K562 (cell line): ENCODE measurements around the gene OCA2. TPM values are rescaled to one million over a fixed set of nuclear protein-coding genes. Genes with fewer than 3 reads are reported as not detected.

Source experiments
- ATAC-seq: fragments of 200-7000 bp; cut with Tn5 transposase; 3 replicates; pipeline ENCODE4 v1.9.1; 2020; ENCODE audit warnings: moderate library complexity
- BruUV-seq: library from RNA; stranded (reverse); fragments of 400-500 nt; replicated peaks from 2 replicates; lab custom pipeline; 2021; lab: Mats Ljungman, UMichigan
- CTCF ChIA-PET: fragments of 300-600 bp; formaldehyde crosslinking; extraction: SDS; loops from one replicate; lab custom pipeline; 2021; ENCODE audit warnings: low intra/inter-chr PET ratio; lab: Yijun Ruan, JAX
- POLR2A ChIA-PET: fragments of 300-600, 350-650 bp; sonication (Branson Sonifier 250); formaldehyde crosslinking; extraction: SDS; loops from one replicate; lab custom pipeline; 2021; ENCODE audit warnings: antibody characterized with exemption, inconsistent platforms; lab: Yijun Ruan, JAX
- DNase-seq, 4 experiments: peaks; one replicate each; pipeline versions ENCODE4 v3.0.0 to v3.0.0-alpha.2; 2011 to 2018; ENCODE audit warnings: low spot score in 3 of 4, mixed read lengths in 3 of 4; ENCODE audit errors: extremely low read depth in 1 of 4
- FAIRE-seq: peaks from 2 replicates; lab custom pipeline; 2011; peaks lifted over from hg19 to GRCh38; lab: Jason Lieb, UNC
- H2AFZ ChIP-seq: 2 replicates; pipeline ENCODE4 v1.6.0; 2011; ENCODE audit warnings: low read depth, low read length, control low read depth, inconsistent platforms
- H3K27ac ChIP-seq: fragments of 200-600 bp; 3 replicates; pipeline ENCODE4 v1.8.0; 2011; ENCODE audit warnings: low read depth, mild to moderate bottlenecking, control low read depth, inconsistent platforms, low read length, moderate library complexity, mixed read lengths; ENCODE audit errors: extremely low read depth
- H3K27me3 ChIP-seq, 2 experiments: fragments of 300-600 bp in 1 of 2; 2 replicates in 1 of 2; 3 replicates in 1 of 2; pipeline versions ENCODE4 v1.6.0 to v1.8.0; 2011; ENCODE audit warnings: inconsistent platforms in 2 of 2, low read length in 2 of 2, mild to moderate bottlenecking in 1 of 2, mixed read lengths in 1 of 2, moderate library complexity in 1 of 2; ENCODE audit not compliant: control insufficient read depth in 2 of 2, insufficient read depth in 2 of 2
- H3K36me3 ChIP-seq: fragments of 300-600 bp; 3 replicates; pipeline ENCODE4 v1.8.0; 2011; ENCODE audit warnings: mild to moderate bottlenecking, low read length, inconsistent platforms; ENCODE audit not compliant: control insufficient read depth, insufficient read depth
- H3K4me1 ChIP-seq, 2 experiments: fragments of 200-600 bp in 1 of 2; replicated peaks in 1 of 2; 2 replicates in 1 of 2; 3 replicates in 1 of 2; pipeline versions ENCODE4 v1.5.1 to v1.8.0; 2011; ENCODE audit warnings: inconsistent platforms in 2 of 2, low read length in 2 of 2, mild to moderate bottlenecking in 1 of 2, mixed read lengths in 1 of 2, moderate library complexity in 1 of 2; ENCODE audit not compliant: control insufficient read depth in 2 of 2, insufficient read depth in 2 of 2
- H3K4me2 ChIP-seq: 2 replicates; pipeline ENCODE4 v1.6.1; 2011; ENCODE audit warnings: low read length, control low read depth, inconsistent platforms, mixed read lengths; ENCODE audit not compliant: insufficient read depth
- H3K4me3 ChIP-seq: fragments of 200-600 bp; sonication (generic), shearing (Covaris generic); 2 replicates; pipeline ENCODE4 v1.5.1; 2016; ENCODE audit warnings: control low read depth, inconsistent platforms
- H3K79me2 ChIP-seq: fragments of 200-600 bp; 3 replicates; pipeline ENCODE4 v1.8.0; 2011; ENCODE audit warnings: low read length, inconsistent platforms; ENCODE audit not compliant: control insufficient read depth, insufficient read depth
- H3K9ac ChIP-seq, 2 experiments: 2 replicates each; pipeline versions ENCODE4 v1.6.0 to v1.6.1; 2011; ENCODE audit warnings: low read depth in 2 of 2, low read length in 2 of 2, control low read depth in 1 of 2, inconsistent platforms in 1 of 2, mild to moderate bottlenecking in 1 of 2, mixed read lengths in 1 of 2; ENCODE audit not compliant: insufficient read depth in 1 of 2
- H3K9me1 ChIP-seq: one replicate; pipeline ENCODE4 v1.6.0; 2011; ENCODE audit warnings: inconsistent platforms, mild to moderate bottlenecking, low read length, moderate library complexity; ENCODE audit not compliant: control insufficient read depth, insufficient read depth
- H3K9me3 ChIP-seq: replicated peaks from 2 replicates; pipeline ENCODE4 v1.5.1; 2011; ENCODE audit warnings: low read depth, low read length, inconsistent platforms; ENCODE audit not compliant: control insufficient read depth, insufficient read depth
- H4K20me1 ChIP-seq: replicated peaks from 2 replicates; pipeline ENCODE4 v1.6.1; 2011; ENCODE audit warnings: low read length, inconsistent platforms, mixed read lengths; ENCODE audit not compliant: control insufficient read depth, insufficient read depth
- E2F6 ChIP-seq, 2 experiments: IDR thresholded peaks; 2 replicates each; pipeline ENCODE4 v1.6.1; 2011; ENCODE audit warnings: borderline replicate concordance in 1 of 2, control low read depth in 1 of 2, low read depth in 1 of 2, low read length in 1 of 2, mild to moderate bottlenecking in 1 of 2, mixed read lengths in 1 of 2, moderate library complexity in 1 of 2; ENCODE audit not compliant: insufficient read depth in 1 of 2, insufficient read length in 1 of 2, poor library complexity in 1 of 2, severe bottlenecking in 1 of 2; ENCODE audit errors: extremely low read depth in 1 of 2
- NFE2 ChIP-seq: IDR thresholded peaks from 2 replicates; pipeline ENCODE4 v1.6.1; 2014; ENCODE audit warnings: antibody characterized with exemption, low read depth
- SETDB1 ChIP-seq: IDR thresholded peaks from one replicate; pipeline ENCODE4 v1.6.1; 2012; ENCODE audit warnings: low read length, control low read depth, inconsistent platforms
- TARDBP ChIP-seq: fragments of 450-650 bp; IDR thresholded peaks from 2 replicates; pipeline ENCODE4 v1.6.1; 2016
- TEAD1 ChIP-seq, 2 experiments: fragments of 450-650 bp in 1 of 2; sonication (generic) in 1 of 2; formaldehyde crosslinking; IDR thresholded peaks; 2 replicates each; pipeline versions ENCODE4 v1.4.0 to v1.8.0; 2020 to 2022; ENCODE audit warnings: mild to moderate bottlenecking in 2 of 2, missing genetic modification reagents in 1 of 2
- YBX1 ChIP-seq: fragments of 450-650 bp; IDR thresholded peaks from 2 replicates; pipeline ENCODE4 v1.7.1; 2016; ENCODE audit warnings: mild to moderate bottlenecking
- ZNF347 ChIP-seq: fragments of 450-650 bp; formaldehyde crosslinking; IDR thresholded peaks from 2 replicates; pipeline ENCODE4 v1.4.0; 2020; ENCODE audit warnings: low read depth, mild to moderate bottlenecking, moderate library complexity
- ZNF512 ChIP-seq: IDR thresholded peaks from 2 replicates; pipeline ENCODE4 v1.6.1; 2016; ENCODE audit warnings: missing genetic modification characterization, missing compliant biosample characterization
- ZNF586 ChIP-seq: fragments of 450-650 bp; formaldehyde crosslinking; conservative IDR thresholded peaks from 2 replicates; pipeline ENCODE4 v1.4.0; 2020; ENCODE audit warnings: mild to moderate bottlenecking, moderate library complexity
- WGBS: fragments of 100-300 bp; shearing (Covaris generic); methylation state at CpG from one replicate; pipeline ENCODE4 v1.1.6; 2016; ENCODE audit warnings: low coverage, mixed read lengths; ENCODE audit not compliant: insufficient coverage; ENCODE audit errors: missing lambda C conversion rate; 5-methylcytosine and 5-hydroxymethylcytosine counted together
- in situ Hi-C: fragments of 300-500 bp; cut with MboI; formaldehyde crosslinking; loops from 4 replicates; pipeline ENCODE4 v1.15.0; 2018; ENCODE audit warnings: inconsistent platforms, mixed read lengths
- intact Hi-C: fragments of 100-400 bp; cut with micrococcal nuclease; formaldehyde crosslinking; loops from 2 replicates; pipeline ENCODE4 v1.14.2; 2022
- polyA plus RNA-seq, 8 experiments: library from polyadenylated mRNA; depleted of rRNA in 4 of 8; stranded (reverse) in 5 of 8; unstranded in 3 of 8; fragments of >200 nt; fragmentation: Nextera tagmentation in 2 of 8; fragmentation: Illumina TruSeq in 1 of 8; extraction: Ambion mirVana in 2 of 8; extraction: Trizol in 1 of 8; gene quantifications; 2 replicates each; pipeline versions ENCODE4 v1.2.1 to v1.2.3, GENCODE V29; 2011 to 2014; ENCODE audit warnings: inconsistent platforms in 1 of 8, missing spikeins in 1 of 8
- total RNA-seq, 7 experiments: library from RNA; depleted of rRNA in 6 of 7; stranded (reverse); fragments of >200 nt in 6 of 7; fragmentation: Illumina TruSeq in 2 of 7; extraction: Trizol in 2 of 7; gene quantifications; 2 replicates each; pipeline versions ENCODE4 v1.2.1 to v1.2.3, GENCODE V29; 2011 to 2021; ENCODE audit warnings: low replicate concordance in 1 of 7
- TF ChIP-seq, protein P1 (sequence below): conservative IDR thresholded peaks from 2 replicates; pipeline ENCODE4 v1.6.1; 2011; ENCODE audit warnings: low read depth, mild to moderate bottlenecking, low read length; ENCODE audit not compliant: control insufficient read depth

Gene OCA2
- total and polyA plus RNA-seq, 9 of the 15 experiments (the other 6 are each of a cell fraction or from before 2014, with no cell fraction given): 0.07 to 0.59 (median 0.17) TPM; not detected in 1

DNA sequence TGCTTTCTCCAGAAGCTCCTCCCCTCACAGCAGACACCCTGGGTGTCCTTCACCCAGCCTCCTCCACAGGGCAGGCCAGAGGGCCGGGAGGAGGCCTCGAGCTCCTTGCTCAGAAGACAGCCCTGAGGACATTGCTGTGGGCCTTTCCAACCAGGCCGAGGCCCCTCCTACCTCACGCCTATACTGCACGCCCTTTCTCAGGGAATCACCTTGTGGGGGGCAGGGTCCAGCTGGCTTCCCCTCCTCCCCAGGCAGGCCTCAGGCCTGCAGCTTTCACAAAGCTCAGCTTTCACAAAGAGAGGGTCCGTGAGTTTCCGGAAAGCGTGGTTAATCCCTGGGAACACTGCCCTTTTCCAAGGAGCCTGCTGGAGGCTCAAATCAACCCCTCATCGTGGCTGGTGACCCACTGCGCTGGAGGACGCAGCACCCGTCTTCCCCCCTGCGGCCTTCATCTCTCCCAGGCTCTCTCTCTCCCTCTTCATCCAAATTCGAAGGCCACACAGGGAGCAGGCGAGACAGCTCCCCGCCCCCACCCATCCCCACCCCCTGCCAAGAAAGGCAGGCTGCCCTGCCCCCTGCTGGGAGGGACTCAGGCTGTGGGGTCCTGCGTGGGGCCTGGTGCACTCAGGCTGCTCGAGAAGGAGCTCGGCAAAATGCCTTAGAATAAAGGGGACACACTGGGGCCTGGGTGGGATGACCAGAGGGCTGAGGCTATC is 79.4 kb downstream of the OCA2 start:
- in situ Hi-C loops: no loop called here
- ChIA-PET CTCF (interaction anchor here (2.1 kb wide), 1 partner anchor 104 kb away, joined by 5 read pairs; no protein-coding TSS in a partner anchor), POLR2A (no interaction called here)
- intact Hi-C loops: no loop called here
- H3K79me2 ChIP-seq: no peaks in the 10 kb centered on the region
- H3K4me2 ChIP-seq: no peak overlapping the region
- ATAC-seq (peak; percentile 55), DNase-seq (peak; percentile 19 to 45 (median 36)), FAIRE-seq (no peak)
- 2% methylated on average over 14 of the region's 19 CpGs for WGBS
- no peaks in the 10 kb centered on the region for H3K9me3 ChIP-seq
- H3K4me1 ChIP-seq: peaks cover 0 to 3% of the 10 kb centered on the region in 2 experiments; a peak in 1 of 5 replicates
- H3K9me1 ChIP-seq: no peaks in the 10 kb centered on the region
- no TSS peak for BruUV-seq
- H3K27me3 ChIP-seq: peaks cover 18 to 71% of the 10 kb centered on the region in 2 experiments; a peak in 4 of 5 replicates
- H3K27ac ChIP-seq: no peak overlapping the region
- H4K20me1 ChIP-seq: peaks cover 4% of the 10 kb centered on the region; the same call in 1 of the 2 replicates
- H2AFZ ChIP-seq: no peak overlapping the region
- H3K4me3 ChIP-seq: no peak overlapping the region
- TF ChIP-seq NFE2 (no peak), E2F6 (IDR thresholded peaks at IDR 0.05; ENCODE audit: borderline replicate concordance in 1 of 2, extremely low read depth in 1 of 2, insufficient read depth in 1 of 2, insufficient read length in 1 of 2, low read depth in 1 of 2, low read length in 1 of 2, poor library complexity in 1 of 2, severe bottlenecking in 1 of 2) (no peak), ZNF586 (no peak), YBX1 (no peak), ZNF347 (CRISPR knock-in tag) (no peak), TARDBP (no peak), SETDB1 (no peak), ZNF512 (no peak), TEAD1 (CRISPR knock-in tag; IDR thresholded peaks at IDR 0.05) (no peak)
- TF ChIP-seq, protein P1, sequence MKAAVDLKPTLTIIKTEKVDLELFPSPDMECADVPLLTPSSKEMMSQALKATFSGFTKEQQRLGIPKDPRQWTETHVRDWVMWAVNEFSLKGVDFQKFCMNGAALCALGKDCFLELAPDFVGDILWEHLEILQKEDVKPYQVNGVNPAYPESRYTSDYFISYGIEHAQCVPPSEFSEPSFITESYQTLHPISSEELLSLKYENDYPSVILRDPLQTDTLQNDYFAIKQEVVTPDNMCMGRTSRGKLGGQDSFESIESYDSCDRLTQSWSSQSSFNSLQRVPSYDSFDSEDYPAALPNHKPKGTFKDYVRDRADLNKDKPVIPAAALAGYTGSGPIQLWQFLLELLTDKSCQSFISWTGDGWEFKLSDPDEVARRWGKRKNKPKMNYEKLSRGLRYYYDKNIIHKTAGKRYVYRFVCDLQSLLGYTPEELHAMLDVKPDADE: no peak
- no peak overlapping the region; a peak in 1 of 4 replicates for H3K9ac ChIP-seq
- H3K36me3 ChIP-seq: no peaks in the 10 kb centered on the region
